HepG2 (cell line): ENCODE data around the gene PHB1. TPM values are rescaled to one million over a fixed set of nuclear protein-coding genes. Genes with fewer than 3 reads are reported as not detected.

Experiments
- CENPBD1 ChIP-seq: sonication (generic); formaldehyde crosslinking; IDR thresholded peaks from 2 replicates; pipeline ENCODE4 v1.8.0; 2022; ENCODE audit warnings: missing genetic modification reagents, low read depth, mild to moderate bottlenecking, borderline replicate concordance
- HMG20A ChIP-seq: IDR thresholded peaks from 2 replicates; pipeline ENCODE4 v1.6.1; 2016; ENCODE audit warnings: borderline replicate concordance
- MXI1 ChIP-seq: IDR thresholded peaks from 3 replicates; pipeline ENCODE4 v1.6.1; 2012; ENCODE audit warnings: low read depth, low read length, inconsistent platforms, borderline replicate concordance
- NR2C2 ChIP-seq: sonication (generic); formaldehyde crosslinking; IDR thresholded peaks from 2 replicates; pipeline ENCODE4 v1.4.0; 2020; ENCODE audit warnings: missing genetic modification reagents, mild to moderate bottlenecking, moderate library complexity, borderline replicate concordance
- RCOR2 ChIP-seq: IDR thresholded peaks from 2 replicates; pipeline ENCODE4 v1.6.1; 2016; ENCODE audit warnings: missing biosample characterization, missing genetic modification reagents
- RERE ChIP-seq: IDR thresholded peaks from 2 replicates; pipeline ENCODE4 v1.6.1; 2016; ENCODE audit warnings: low read depth, missing genetic modification reagents, missing compliant biosample characterization
- RFXANK ChIP-seq: IDR thresholded peaks from 2 replicates; pipeline ENCODE4 v1.6.1; 2016
- SIX4 ChIP-seq: sonication (generic); formaldehyde crosslinking; IDR thresholded peaks from 2 replicates; pipeline ENCODE4 v1.4.0; 2020; ENCODE audit warnings: missing genetic modification reagents
- SSRP1 ChIP-seq: IDR thresholded peaks from 2 replicates; pipeline ENCODE4 v1.6.1; 2016; ENCODE audit warnings: control low read depth
- THAP7 ChIP-seq: sonication (generic); formaldehyde crosslinking; IDR thresholded peaks from 2 replicates; pipeline ENCODE4 v1.8.1; 2023; ENCODE audit warnings: mild to moderate bottlenecking, missing genetic modification reagents
- YEATS2 ChIP-seq: sonication (generic); formaldehyde crosslinking; IDR thresholded peaks from 2 replicates; pipeline ENCODE4 v1.4.0; 2020; ENCODE audit warnings: missing genetic modification reagents, borderline replicate concordance
- ZBTB20 ChIP-seq: sonication (generic); formaldehyde crosslinking; IDR thresholded peaks from 2 replicates; pipeline ENCODE4 v1.8.1; 2023; ENCODE audit warnings: missing genetic modification reagents, low read depth, mild to moderate bottlenecking, borderline replicate concordance
- ZNF18 ChIP-seq: sonication (generic); formaldehyde crosslinking; IDR thresholded peaks from 2 replicates; pipeline ENCODE4 v1.8.0; 2022; ENCODE audit warnings: mild to moderate bottlenecking, missing genetic modification reagents; ENCODE audit not compliant: insufficient replicate concordance
- ZNF362 ChIP-seq: sonication (generic); formaldehyde crosslinking; IDR thresholded peaks from 2 replicates; pipeline ENCODE4 v1.4.0; 2020; ENCODE audit warnings: missing genetic modification reagents, mild to moderate bottlenecking, borderline replicate concordance
- ZNF432 ChIP-seq: sonication (generic); formaldehyde crosslinking; IDR thresholded peaks from 2 replicates; pipeline ENCODE4 v1.5.0; 2020; ENCODE audit warnings: missing genetic modification reagents, mild to moderate bottlenecking, borderline replicate concordance
- polyA plus RNA-seq, 8 experiments: library from polyadenylated mRNA; depleted of rRNA in 3 of 8; stranded (reverse) in 7 of 8; unstranded in 1 of 8; fragments of >200 nt; fragmentation: Illumina TruSeq in 4 of 8; extraction: Trizol in 4 of 8; gene quantifications; 2 replicates each; pipeline versions ENCODE4 v1.2.1 to v1.2.3, GENCODE V29; 2011 to 2016; ENCODE audit warnings: low read depth in 4 of 8, missing spikeins in 1 of 8, mixed read lengths in 1 of 8; ENCODE audit not compliant: insufficient read depth in 1 of 8
- total RNA-seq, 5 experiments: library from RNA; depleted of rRNA; stranded (reverse); fragments of >200 nt; fragmentation: Illumina TruSeq; extraction: Trizol; gene quantifications; 2 replicates each; pipeline ENCODE4 v1.2.3, GENCODE V29; 2016; ENCODE audit warnings: low read depth in 1 of 5

PHB1 gene
- total and polyA plus RNA-seq, 2 of the 13 experiments (the other 11 are each of a cell fraction or from before 2014, with no cell fraction given), result 515 to 688 TPM

- TF ChIP-seq ZNF432, result no peak
- TF ChIP-seq ZBTB20 (CRISPR knock-in tag), result peak; percentile 17; the same call in 1 of the 2 replicates
- peak; percentile 99 for TF ChIP-seq MXI1
- no peak for TF ChIP-seq SIX4 (CRISPR knock-in tag)
- TF ChIP-seq ZNF18 (CRISPR knock-in tag), result peak; percentile 64
- TF ChIP-seq ZNF362 (CRISPR knock-in tag), result no peak; the same call in 1 of the 2 replicates
- TF ChIP-seq YEATS2 (CRISPR knock-in tag), result peak; percentile 97
- no peak for TF ChIP-seq RERE (CRISPR knock-in tag)
- TF ChIP-seq NR2C2 (CRISPR knock-in tag), result peak; percentile 95
- TF ChIP-seq CENPBD1 (CRISPR knock-in tag), result no peak
- TF ChIP-seq RFXANK (CRISPR knock-in tag), result peak; percentile 39; the same call in 1 of the 2 replicates
- peak; percentile 99 for TF ChIP-seq THAP7 (CRISPR knock-in tag)
- no peak for TF ChIP-seq SSRP1 (CRISPR knock-in tag)
- TF ChIP-seq RCOR2, result no peak
- no peak for TF ChIP-seq HMG20A (CRISPR knock-in tag)
Measured at GRCh38 chr17:49414622-49415350, at the start of gene PHB1 (continued).
